Bronchial epithelial cell (primary cell): ENCODE results near the gene TJP3. TPM values are rescaled to one million over a fixed set of nuclear protein-coding genes. Genes with fewer than 3 reads are reported as not detected.

Source experiments
- DNase-seq: peaks from one replicate; pipeline ENCODE4 v3.0.0-alpha.2; 2010; ENCODE audit warnings: low read depth
- FAIRE-seq: peaks from 2 replicates; lab custom pipeline; 2011; peaks lifted over from hg19 to GRCh38; lab: Jason Lieb, UNC
- H3K27me3 ChIP-seq: 2 replicates; pipeline ENCODE4 v1.5.1; 2011; ENCODE audit warnings: low read length; ENCODE audit not compliant: control insufficient read depth, insufficient read depth
- H3K36me3 ChIP-seq: 2 replicates; pipeline ENCODE4 v1.5.1; 2011; ENCODE audit warnings: low read length; ENCODE audit not compliant: control insufficient read depth, insufficient read depth
- H3K4me3 ChIP-seq: 2 replicates; pipeline ENCODE4 v1.5.1; 2011; ENCODE audit warnings: mild to moderate bottlenecking, low read depth, low read length, control low read depth
- CTCF ChIP-seq: IDR thresholded peaks from 2 replicates; pipeline ENCODE4 v1.5.1; 2011; ENCODE audit warnings: mild to moderate bottlenecking, moderate library complexity, low read length, control low read depth, inconsistent platforms; ENCODE audit not compliant: insufficient read depth, severe bottlenecking
- total RNA-seq: library from RNA; depleted of rRNA; stranded (reverse); fragments of >200 nt; gene quantifications from 2 replicates; pipeline ENCODE4 v1.2.1, GENCODE V29; 2014

Gene TJP3
- total RNA-seq, 1 donor from 2014 or later = 2.1 TPM

- TF ChIP-seq CTCF = no peak
- DNase-seq = no peak
- H3K27me3 ChIP-seq = no peaks in the 10 kb centered on the region
- no peaks in the 10 kb centered on the region for H3K36me3 ChIP-seq
- H3K4me3 ChIP-seq = no peak overlapping the region
- no peak for FAIRE-seq
Observed at GRCh38 chr19:3678188-3678587, 30.0 kb upstream of the TJP3 start.

- H3K4me3 ChIP-seq = no peak overlapping the region
- H3K27me3 ChIP-seq = no peaks in the 10 kb centered on the region
- DNase-seq = no peak
- FAIRE-seq = no peak
- no peak for TF ChIP-seq CTCF
- H3K36me3 ChIP-seq = no peaks in the 10 kb centered on the region
Observed at GRCh38 chr19:3679138-3679537, 29.0 kb upstream of the TJP3 start.

- FAIRE-seq (no peak), DNase-seq (no peak)
- no peak for TF ChIP-seq CTCF
- H3K27me3 ChIP-seq = no peaks in the 10 kb centered on the region
- H3K4me3 ChIP-seq = no peak overlapping the region
- H3K36me3 ChIP-seq = peaks cover 3% of the 10 kb centered on the region
Observed at GRCh38 chr19:3679581-3679980, 28.6 kb upstream of the TJP3 start.

GRCh38 chr19:3680939-3681338, 27.2 kb upstream of the TJP3 start:
- Histone ChIP-seq H3K27me3 (no peaks in the 10 kb centered on the region), H3K4me3 (no peak overlapping the region), H3K36me3 (peaks cover 3% of the 10 kb centered on the region)
- FAIRE-seq (no peak), DNase-seq (no peak)
- TF ChIP-seq CTCF = no peak

- no peak for TF ChIP-seq CTCF
- Histone ChIP-seq H3K4me3 (no peak overlapping the region), H3K27me3 (no peaks in the 10 kb centered on the region), H3K36me3 (peaks cover 3% of the 10 kb centered on the region)
- no peak for FAIRE-seq
- no peak for DNase-seq
Observed at GRCh38 chr19:3682286-3682685, 25.9 kb upstream of the TJP3 start.

GRCh38 chr19:3682741-3683404, 25.3 kb upstream of the TJP3 start:
- no peak overlapping the region for H3K4me3 ChIP-seq

More at GRCh38 chr19:3682741-3683404, 25.3 kb upstream of the TJP3 start:
- FAIRE-seq = no peak
- no peaks in the 10 kb centered on the region for H3K27me3 ChIP-seq
- no peak for DNase-seq
- no peak for TF ChIP-seq CTCF
- H3K36me3 ChIP-seq = peaks cover 3% of the 10 kb centered on the region
